Caco-2 (cell line): Measurements from ENCODE around the gene NRDC. TPM values are rescaled to one million over a fixed set of nuclear protein-coding genes. Genes with fewer than 3 reads are reported as not detected.

ENCODE experiments used
- BruUV-seq: library from RNA; stranded (reverse); fragments of 400-500 nt; replicated peaks from 2 replicates; lab custom pipeline; 2021; lab: Mats Ljungman, UMichigan
- CTCF ChIA-PET: fragments of 300-600 bp; sonication (Branson Sonifier 250); formaldehyde crosslinking; loops from one replicate; lab custom pipeline; 2022; ENCODE audit warnings: antibody characterized with exemption; lab: Charles Lee
- POLR2A ChIA-PET: fragments of 300-600 bp; sonication (Branson Sonifier 250); formaldehyde crosslinking; loops from one replicate; lab custom pipeline; 2022; ENCODE audit warnings: antibody characterized with exemption; lab: Charles Lee
- DNase-seq, 2 experiments: peaks; one replicate each; pipeline versions ENCODE4 v3.0.0 to v3.0.0-alpha.2; 2020 to 2022
- H3K27me3 ChIP-seq: replicated peaks from 2 replicates; pipeline ENCODE4 v1.6.0; 2011; ENCODE audit warnings: low read length; ENCODE audit not compliant: control insufficient read depth, insufficient read depth
- H3K36me3 ChIP-seq: 2 replicates; pipeline ENCODE4 v1.5.1; 2011; ENCODE audit warnings: low read length; ENCODE audit not compliant: control insufficient read depth, insufficient read depth
- H3K4me1 ChIP-seq: fragments of 250-450 bp; sonication (Bioruptor Pico); 2 replicates; pipeline ENCODE4 v1.5.1; 2020; ENCODE audit warnings: mild to moderate bottlenecking
- H3K4me3 ChIP-seq: 2 replicates; pipeline ENCODE4 v1.5.1; 2011; ENCODE audit warnings: low read depth, mild to moderate bottlenecking, control low read depth, low read length
- H3K9me3 ChIP-seq: fragments of 250-450 bp; sonication (Bioruptor Pico); 2 replicates; pipeline ENCODE4 v1.5.1; 2020; ENCODE audit warnings: mild to moderate bottlenecking, moderate library complexity
- H3K27ac Mint-ChIP-seq: one replicate; pipeline ENCODE4 v1.8.0; 2022; ENCODE audit warnings: mixed read lengths; ENCODE audit not compliant: unreplicated experiment
- H3K27me3 Mint-ChIP-seq: one replicate; pipeline ENCODE4 v1.8.0; 2022; ENCODE audit warnings: mixed read lengths; ENCODE audit not compliant: insufficient read depth, unreplicated experiment
- H3K36me3 Mint-ChIP-seq: one replicate; pipeline ENCODE4 v1.8.0; 2022; ENCODE audit warnings: mild to moderate bottlenecking, mixed read lengths; ENCODE audit not compliant: insufficient read depth, unreplicated experiment
- H3K4me1 Mint-ChIP-seq: one replicate; pipeline ENCODE4 v1.8.0; 2022; ENCODE audit warnings: low read depth, mixed read lengths; ENCODE audit not compliant: unreplicated experiment
- H3K4me3 Mint-ChIP-seq: one replicate; pipeline ENCODE4 v1.8.0; 2022; ENCODE audit warnings: mild to moderate bottlenecking, moderate library complexity, mixed read lengths; ENCODE audit not compliant: unreplicated experiment
- H3K9me3 Mint-ChIP-seq: one replicate; pipeline ENCODE4 v1.8.0; 2022; ENCODE audit warnings: mixed read lengths; ENCODE audit not compliant: unreplicated experiment
- CTCF ChIP-seq, 2 experiments: fragments of 200-600 bp in 1 of 2; IDR thresholded peaks; 1 replicate in 1 of 2; 2 replicates in 1 of 2; pipeline versions ENCODE4 v1.5.1 to v1.8.0; 2011 to 2022; ENCODE audit warnings: antibody characterized with exemption in 1 of 2, control low read depth in 1 of 2, inconsistent platforms in 1 of 2, low read depth in 1 of 2, low read length in 1 of 2, mild to moderate bottlenecking in 1 of 2, moderate library complexity in 1 of 2; ENCODE audit not compliant: insufficient read depth in 1 of 2, severe bottlenecking in 1 of 2, unreplicated experiment in 1 of 2
- intact Hi-C: fragments of 100-400 bp; cut with micrococcal nuclease; formaldehyde crosslinking; loops from one replicate; pipeline ENCODE4 v1.10.0; 2022; ENCODE audit not compliant: unreplicated experiment
- total RNA-seq: library from RNA; stranded (reverse); gene quantifications from 2 replicates; pipeline ENCODE4 v1.2.3, GENCODE V29; 2022

Gene NRDC
- total RNA-seq, 1 experiment from 2014 or later: 109 TPM

GRCh38 chr1:51750218-51750617 lies 128.3 kb downstream of the NRDC start:
- ChIA-PET POLR2A (no interaction called here), CTCF (no interaction called here)
- Mint-ChIP-seq H3K27me3 (no peaks in the 10 kb centered on the region), H3K9me3 (no peaks in the 10 kb centered on the region), H3K36me3 (peaks cover 16% of the 10 kb centered on the region), H3K4me3 (no peak overlapping the region), H3K27ac (no peak overlapping the region), H3K4me1 (no peaks in the 10 kb centered on the region)
- no peak for DNase-seq
- no peaks in the 10 kb centered on the region for H3K27me3 ChIP-seq
- BruUV-seq: no TSS peak
- TF ChIP-seq CTCF (IDR thresholded peaks at IDR 0.05; ENCODE audit: insufficient read depth in 1 of 2, low read depth in 1 of 2, low read length in 1 of 2, severe bottlenecking in 1 of 2, unreplicated experiment in 1 of 2): no peak
- no peak overlapping the region for H3K4me3 ChIP-seq
- no peaks in the 10 kb centered on the region for H3K9me3 ChIP-seq
- intact Hi-C loops: no loop called here
- no peaks in the 10 kb centered on the region; the same call in none of the 2 replicates for H3K36me3 ChIP-seq
- H3K4me1 ChIP-seq: no peaks in the 10 kb centered on the region

GRCh38 chr1:51749151-51749550 lies 129.4 kb downstream of the NRDC start:
- no peaks in the 10 kb centered on the region for H3K4me1 Mint-ChIP-seq
- ChIA-PET POLR2A (no interaction called here), CTCF (no interaction called here)
- peaks cover 20% of the 10 kb centered on the region for H3K36me3 Mint-ChIP-seq
- H3K9me3 Mint-ChIP-seq: no peaks in the 10 kb centered on the region
- no peaks in the 10 kb centered on the region for H3K9me3 ChIP-seq
- H3K4me3 ChIP-seq: no peak overlapping the region
- no peak for TF ChIP-seq CTCF (IDR thresholded peaks at IDR 0.05; ENCODE audit: insufficient read depth in 1 of 2, low read depth in 1 of 2, low read length in 1 of 2, severe bottlenecking in 1 of 2, unreplicated experiment in 1 of 2)
- no peaks in the 10 kb centered on the region for H3K27me3 Mint-ChIP-seq
- H3K27ac Mint-ChIP-seq: no peak overlapping the region
- DNase-seq: no peak
- H3K4me3 Mint-ChIP-seq: no peak overlapping the region
- no peaks in the 10 kb centered on the region; the same call in 1 of the 2 replicates for H3K36me3 ChIP-seq
- H3K27me3 ChIP-seq: no peaks in the 10 kb centered on the region
- no peaks in the 10 kb centered on the region for H3K4me1 ChIP-seq
- no TSS peak for BruUV-seq
- intact Hi-C loops: no loop called here

- no peaks in the 10 kb centered on the region for H3K9me3 ChIP-seq
- peaks cover 13% of the 10 kb centered on the region for H3K36me3 Mint-ChIP-seq
Measured at GRCh38 chr1:51745304-51745570, 133.3 kb downstream of the NRDC start.

More at GRCh38 chr1:51745304-51745570, 133.3 kb downstream of the NRDC start:
- Mint-ChIP-seq H3K9me3 (no peaks in the 10 kb centered on the region), H3K27ac (no peak overlapping the region), H3K4me3 (no peak overlapping the region), H3K4me1 (no peaks in the 10 kb centered on the region), H3K27me3 (no peaks in the 10 kb centered on the region)
- H3K36me3 ChIP-seq: no peaks in the 10 kb centered on the region
- DNase-seq: no peak
- H3K27me3 ChIP-seq: no peaks in the 10 kb centered on the region
- BruUV-seq: no TSS peak
- ChIA-PET CTCF (no interaction called here), POLR2A (no interaction called here)
- intact Hi-C loops: no loop called here
- TF ChIP-seq CTCF (IDR thresholded peaks at IDR 0.05; ENCODE audit: insufficient read depth in 1 of 2, low read depth in 1 of 2, low read length in 1 of 2, severe bottlenecking in 1 of 2, unreplicated experiment in 1 of 2): no peak
- no peak overlapping the region for H3K4me3 ChIP-seq
- H3K4me1 ChIP-seq: no peaks in the 10 kb centered on the region
